OCI-LY3 (cell line): ENCODE data around the gene TRMT6.

Experiments used
- CTCF ChIP-seq: fragments of 200-600, 300-600 bp; sonication (generic); IDR thresholded peaks from 2 replicates; pipeline ENCODE4 v1.5.1; 2014; ENCODE audit warnings: antibody characterized with exemption, low read length, low read depth
- EZH2phosphoT487 ChIP-seq: fragments of 200-600 bp; shearing (Covaris generic); IDR thresholded peaks from 2 replicates; pipeline ENCODE4 v1.6.1; 2018; ENCODE audit warnings: antibody characterized with exemption, mixed run types, low read depth

GRCh38 chr20:5974531-5974930 lies 24.2 kb upstream of the TRMT6 start:
- no peak for TF ChIP-seq CTCF
- no peak for TF ChIP-seq EZH2phosphoT487
